ENCODE measurements around the gene TMEFF1. TPM values are rescaled to one million over a fixed set of nuclear protein-coding genes. Genes with fewer than 3 reads are reported as not detected.

Gene TMEFF1
- total RNA-seq, 1 donor from 2014 or later, result 0.80 TPM

DNA sequence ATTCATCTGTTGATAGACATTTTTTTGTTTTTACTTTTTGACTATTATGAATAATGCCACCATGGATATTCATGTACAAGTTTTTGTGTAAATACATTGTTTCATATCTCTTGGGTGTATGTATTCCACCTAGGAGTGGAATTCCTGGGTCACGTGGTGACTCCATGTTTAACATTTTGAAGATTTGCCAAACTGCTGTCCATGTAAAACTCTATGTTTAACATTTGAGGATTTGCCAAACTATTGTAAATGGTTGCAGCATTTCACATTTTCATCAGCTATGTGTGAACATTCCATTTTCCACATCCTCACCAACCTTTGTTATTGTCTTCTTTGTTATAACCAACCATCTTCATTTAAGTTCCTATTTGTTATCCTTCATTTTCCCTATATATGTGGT, 12.2 kb downstream of the TMEFF1 start:
- no peaks in the 10 kb centered on the region for H3K36me3 ChIP-seq
- no peak for DNase-seq
- no peak overlapping the region for H3K27ac ChIP-seq
- no peaks in the 10 kb centered on the region for H3K9me3 ChIP-seq
- intact Hi-C loops (cut with DNase I), result no loop called here
- no peak overlapping the region for H3K4me3 ChIP-seq
- no peaks in the 10 kb centered on the region for H3K27me3 ChIP-seq (ENCODE audit: low read depth)
- TF ChIP-seq, protein P1, sequence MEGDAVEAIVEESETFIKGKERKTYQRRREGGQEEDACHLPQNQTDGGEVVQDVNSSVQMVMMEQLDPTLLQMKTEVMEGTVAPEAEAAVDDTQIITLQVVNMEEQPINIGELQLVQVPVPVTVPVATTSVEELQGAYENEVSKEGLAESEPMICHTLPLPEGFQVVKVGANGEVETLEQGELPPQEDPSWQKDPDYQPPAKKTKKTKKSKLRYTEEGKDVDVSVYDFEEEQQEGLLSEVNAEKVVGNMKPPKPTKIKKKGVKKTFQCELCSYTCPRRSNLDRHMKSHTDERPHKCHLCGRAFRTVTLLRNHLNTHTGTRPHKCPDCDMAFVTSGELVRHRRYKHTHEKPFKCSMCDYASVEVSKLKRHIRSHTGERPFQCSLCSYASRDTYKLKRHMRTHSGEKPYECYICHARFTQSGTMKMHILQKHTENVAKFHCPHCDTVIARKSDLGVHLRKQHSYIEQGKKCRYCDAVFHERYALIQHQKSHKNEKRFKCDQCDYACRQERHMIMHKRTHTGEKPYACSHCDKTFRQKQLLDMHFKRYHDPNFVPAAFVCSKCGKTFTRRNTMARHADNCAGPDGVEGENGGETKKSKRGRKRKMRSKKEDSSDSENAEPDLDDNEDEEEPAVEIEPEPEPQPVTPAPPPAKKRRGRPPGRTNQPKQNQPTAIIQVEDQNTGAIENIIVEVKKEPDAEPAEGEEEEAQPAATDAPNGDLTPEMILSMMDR (IDR thresholded peaks at IDR 0.05), result no peak
- H3K4me1 ChIP-seq, result no peaks in the 10 kb centered on the region
- ATAC-seq, result no peak

GRCh38 chr9:100486479-100487176, 13.7 kb downstream of the TMEFF1 start:
- no peaks in the 10 kb centered on the region for H3K4me1 ChIP-seq
- ATAC-seq (no peak), DNase-seq (no peak)
- no peaks in the 10 kb centered on the region for H3K36me3 ChIP-seq
- no peaks in the 10 kb centered on the region for H3K27me3 ChIP-seq (ENCODE audit: low read depth)
- H3K27ac ChIP-seq, result no peak overlapping the region
- no peak overlapping the region for H3K4me3 ChIP-seq
- intact Hi-C loops (cut with DNase I), result no loop called here
- H3K9me3 ChIP-seq, result no peaks in the 10 kb centered on the region
- TF ChIP-seq, protein P1 (IDR thresholded peaks at IDR 0.05), result no peak

DNA sequence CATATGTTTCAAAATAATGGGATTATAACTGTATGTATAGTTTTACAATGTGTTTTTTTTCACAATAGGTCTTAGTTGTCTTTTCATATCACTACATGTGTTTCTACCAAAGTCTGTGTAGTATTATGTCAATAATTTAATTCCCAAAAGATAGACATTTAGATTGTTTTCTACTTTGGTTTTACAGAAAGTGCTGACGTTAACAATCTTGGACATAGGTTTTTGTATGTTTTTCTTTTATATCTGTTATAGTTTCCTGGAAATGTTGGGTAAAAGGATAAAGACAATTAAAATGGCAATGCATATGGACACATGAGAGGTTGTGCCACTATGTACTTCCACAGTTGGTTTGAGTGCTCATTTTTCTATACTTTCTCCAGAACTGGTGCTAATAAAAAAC, 15.2 kb downstream of the TMEFF1 start:
- TF ChIP-seq, protein P1 (IDR thresholded peaks at IDR 0.05), result no peak
- Histone ChIP-seq H3K27me3 (ENCODE audit: low read depth) (no peaks in the 10 kb centered on the region), H3K9me3 (no peaks in the 10 kb centered on the region), H3K4me3 (no peak overlapping the region), H3K36me3 (no peaks in the 10 kb centered on the region), H3K27ac (no peak overlapping the region), H3K4me1 (no peaks in the 10 kb centered on the region)
- intact Hi-C loops (cut with DNase I), result no loop called here
- ATAC-seq (no peak), DNase-seq (no peak)

DNA sequence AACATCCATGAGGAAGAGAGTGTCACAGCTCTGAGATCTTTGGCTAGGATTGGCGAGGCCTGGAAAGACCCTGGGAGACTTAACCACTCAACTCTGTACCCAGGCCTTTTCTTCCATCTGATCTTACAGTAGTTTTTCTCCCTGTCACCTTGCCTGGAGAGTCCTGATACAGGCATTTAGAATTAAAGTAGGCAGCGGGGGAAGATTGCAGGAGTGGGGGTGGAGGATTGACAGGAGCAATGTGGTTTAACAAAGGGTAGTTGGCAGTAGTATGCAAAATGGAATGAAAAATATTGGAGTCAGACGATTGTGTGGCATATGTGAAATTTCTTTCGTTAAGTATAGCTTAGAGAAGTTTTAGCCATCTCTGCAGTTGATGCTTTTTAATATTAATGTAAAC, 16.9 kb downstream of the TMEFF1 start:
- H3K4me3 ChIP-seq, result no peak overlapping the region
- no peaks in the 10 kb centered on the region for H3K4me1 ChIP-seq
- no peak for DNase-seq
- TF ChIP-seq, protein P1 (IDR thresholded peaks at IDR 0.05), result no peak
- no peak overlapping the region for H3K27ac ChIP-seq
- H3K27me3 ChIP-seq (ENCODE audit: low read depth), result no peaks in the 10 kb centered on the region
- intact Hi-C loops (cut with DNase I), result no loop called here
- no peaks in the 10 kb centered on the region for H3K9me3 ChIP-seq
- no peaks in the 10 kb centered on the region for H3K36me3 ChIP-seq
- no peak for ATAC-seq

DNA sequence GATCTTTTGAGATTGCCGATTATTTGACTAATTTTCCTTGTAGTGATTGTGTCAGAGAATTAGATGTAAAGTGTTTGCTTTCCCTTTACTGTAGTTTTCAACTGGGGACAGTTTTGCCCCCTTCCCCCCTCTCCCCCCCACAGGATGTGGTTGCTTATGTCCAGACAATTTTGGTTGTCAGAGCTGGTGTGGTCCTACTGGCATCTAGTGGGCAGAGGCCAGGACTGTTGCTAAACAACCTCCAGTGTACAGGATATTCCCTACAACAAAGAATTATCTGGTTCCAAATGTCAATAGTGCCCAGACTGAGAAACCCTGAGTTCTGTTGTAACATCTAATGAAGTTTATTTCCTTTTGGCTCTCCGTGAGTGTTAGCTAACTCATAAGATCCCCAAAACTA, 20.0 kb downstream of the TMEFF1 start:
- DNase-seq (no peak), ATAC-seq (no peak)

More for the DNA sequence above, 20.0 kb downstream of the TMEFF1 start:
- TF ChIP-seq, protein P1 (IDR thresholded peaks at IDR 0.05), result no peak
- no peaks in the 10 kb centered on the region for H3K27me3 ChIP-seq (ENCODE audit: low read depth)
- no peak overlapping the region for H3K4me3 ChIP-seq
- no peaks in the 10 kb centered on the region for H3K9me3 ChIP-seq
- H3K4me1 ChIP-seq, result no peaks in the 10 kb centered on the region
- intact Hi-C loops (cut with DNase I), result no loop called here
- H3K27ac ChIP-seq, result no peak overlapping the region
- H3K36me3 ChIP-seq, result no peaks in the 10 kb centered on the region
